Colonic mucosa (tissue), 4 donors: ENCODE data around the gene IFI16. TPM values are rescaled to one million over a fixed set of nuclear protein-coding genes. Genes with fewer than 3 reads are reported as not detected.

ENCODE experiments used
- DNase-seq: peaks from one replicate; pipeline ENCODE4 v3.0.0-alpha.2; 2020
- H3K27ac ChIP-seq: fragments of 200-600 bp; one replicate; pipeline ENCODE4 v1.8.0; 2021
- H3K27me3 ChIP-seq: fragments of 200-600 bp; one replicate; pipeline ENCODE4 v1.8.0; 2021
- H3K36me3 ChIP-seq: fragments of 200-600 bp; one replicate; pipeline ENCODE4 v1.8.0; 2021
- H3K4me1 ChIP-seq: fragments of 200-600 bp; one replicate; pipeline ENCODE4 v1.8.0; 2021; ENCODE audit warnings: mild to moderate bottlenecking
- H3K4me3 ChIP-seq: fragments of 200-600 bp; one replicate; pipeline ENCODE4 v1.8.0; 2021
- H3K9ac ChIP-seq, 2 donors: one replicate each; pipeline ENCODE4 v1.7.0; 2013; ENCODE audit warnings: control low read depth in 2 of 2, low read depth in 2 of 2, low read length in 2 of 2
- H3K9me3 ChIP-seq: fragments of 200-600 bp; one replicate; pipeline ENCODE4 v1.8.0; 2021
- CTCF ChIP-seq: fragments of 200-600 bp; IDR thresholded peaks from one replicate; pipeline ENCODE4 v1.8.0; 2022; ENCODE audit warnings: antibody characterized with exemption, mild to moderate bottlenecking
- intact Hi-C: fragments of 100-400 bp; cut with DNase I; formaldehyde crosslinking; loops from one replicate; pipeline ENCODE4 v1.14.1; 2022
- total RNA-seq, 2 donors: library from RNA; stranded (reverse); fragmentation: NEBNext Ultra II Directional in 1 of 2; extraction: Animal tissue kit (Norgen Biotek cat#: 25700) in 1 of 2; gene quantifications; one replicate each; pipeline ENCODE4 v1.2.1, GENCODE V29; 2021
- donor health status: healthy.
- donor health status: DM: no; HTN: no; CAD: no.
- donor health status: DM: no; HTN: no; CAD: no.

IFI16 gene
- total RNA-seq, 2 donors from 2014 or later: 15.1 to 36.0 TPM

GRCh38 chr1:158972841-158973240, 36.9 kb upstream of the IFI16 start:
- DNase-seq: no peak
- Histone ChIP-seq H3K27ac (no peak overlapping the region), H3K4me3 (no peak overlapping the region), H3K9ac (no peak overlapping the region), H3K36me3 (no peaks in the 10 kb centered on the region), H3K9me3 (no peaks in the 10 kb centered on the region), H3K27me3 (no peaks in the 10 kb centered on the region), H3K4me1 (no peaks in the 10 kb centered on the region)
- TF ChIP-seq CTCF: no peak
- intact Hi-C loops: no loop called here

GRCh38 chr1:158976219-158976618, 33.5 kb upstream of the IFI16 start:
- H3K27ac ChIP-seq: no peak overlapping the region
- DNase-seq: no peak
- H3K9ac ChIP-seq: no peak overlapping the region
- H3K36me3 ChIP-seq: no peaks in the 10 kb centered on the region
- TF ChIP-seq CTCF: no peak
- H3K27me3 ChIP-seq: no peaks in the 10 kb centered on the region
- H3K4me1 ChIP-seq: no peaks in the 10 kb centered on the region
- intact Hi-C loops: no loop called here
- H3K9me3 ChIP-seq: no peaks in the 10 kb centered on the region
- no peak overlapping the region for H3K4me3 ChIP-seq

- TF ChIP-seq CTCF: no peak
- H3K4me3 ChIP-seq: no peak overlapping the region
- H3K27ac ChIP-seq: no peak overlapping the region
- no peaks in the 10 kb centered on the region for H3K9me3 ChIP-seq
- H3K27me3 ChIP-seq: no peaks in the 10 kb centered on the region
- DNase-seq: no peak
- intact Hi-C loops: no loop called here
- H3K4me1 ChIP-seq: no peaks in the 10 kb centered on the region
- H3K9ac ChIP-seq: no peak overlapping the region
- H3K36me3 ChIP-seq: no peaks in the 10 kb centered on the region
Measured at GRCh38 chr1:158978730-158979129, 31.0 kb upstream of the IFI16 start.

GRCh38 chr1:158979229-158979628, 30.5 kb upstream of the IFI16 start:
- Histone ChIP-seq H3K27me3 (no peaks in the 10 kb centered on the region), H3K9ac (no peak overlapping the region), H3K27ac (no peak overlapping the region), H3K9me3 (no peaks in the 10 kb centered on the region), H3K36me3 (no peaks in the 10 kb centered on the region), H3K4me3 (no peak overlapping the region), H3K4me1 (no peaks in the 10 kb centered on the region)
- intact Hi-C loops: no loop called here
- DNase-seq: no peak
- TF ChIP-seq CTCF: no peak

GRCh38 chr1:158983235-158983634, 26.5 kb upstream of the IFI16 start:
- DNase-seq: no peak
- Histone ChIP-seq H3K9ac (no peak overlapping the region), H3K9me3 (no peaks in the 10 kb centered on the region), H3K27me3 (no peaks in the 10 kb centered on the region), H3K4me3 (no peak overlapping the region), H3K36me3 (no peaks in the 10 kb centered on the region), H3K27ac (no peak overlapping the region), H3K4me1 (no peaks in the 10 kb centered on the region)
- intact Hi-C loops: no loop called here
- no peak for TF ChIP-seq CTCF

- Histone ChIP-seq H3K9ac (no peak overlapping the region), H3K4me1 (no peaks in the 10 kb centered on the region), H3K36me3 (no peaks in the 10 kb centered on the region), H3K9me3 (no peaks in the 10 kb centered on the region), H3K27ac (no peak overlapping the region), H3K27me3 (no peaks in the 10 kb centered on the region), H3K4me3 (no peak overlapping the region)
- no peak for DNase-seq
- no peak for TF ChIP-seq CTCF
- intact Hi-C loops: no loop called here
Measured at GRCh38 chr1:158984386-158984785, 25.3 kb upstream of the IFI16 start.
